NCI-H446 treated with DMSO at 0.1 percent for 48 hours (cell line): ENCODE results near the gene PTPRR.
"Not testable (repeated sequence)": the region's sequence is repeated elsewhere in the genome, so short reads cannot be mapped to it uniquely, and the experiment has no call there.

Source experiments
- DNase-seq: peaks from one replicate; lab custom pipeline; 2025; lab: John Stamatoyannopoulos, UW

PTPRR gene

GRCh38 chr12:70747445-70748260 lies 172.9 kb downstream of the PTPRR start:
- DNase-seq: no peak

GRCh38 chr12:70745048-70745447 lies 175.5 kb downstream of the PTPRR start:
- DNase-seq: no peak

- no peak for DNase-seq
Measured at GRCh38 chr12:70744178-70744577, 176.4 kb downstream of the PTPRR start.

GRCh38 chr12:70741256-70741655 lies 179.3 kb downstream of the PTPRR start:
- DNase-seq: no peak

- DNase-seq: no peak
Measured at GRCh38 chr12:70739756-70740155, 180.8 kb downstream of the PTPRR start.

- DNase-seq: no peak
Measured at GRCh38 chr12:70736351-70737133, 184.0 kb downstream of the PTPRR start.

GRCh38 chr12:70735197-70735596 lies 185.3 kb downstream of the PTPRR start:
- DNase-seq: not testable (repeated sequence)

GRCh38 chr12:70733385-70733784 lies 187.2 kb downstream of the PTPRR start:
- DNase-seq: peak; percentile 27

GRCh38 chr12:70732287-70732686 lies 188.3 kb downstream of the PTPRR start:
- no peak for DNase-seq

GRCh38 chr12:70730675-70731180 lies 189.8 kb downstream of the PTPRR start:
- DNase-seq: no peak

GRCh38 chr12:70724444-70724843 lies 196.1 kb downstream of the PTPRR start:
- DNase-seq: no peak

- DNase-seq: no peak
Measured at GRCh38 chr12:70722584-70723343, 197.8 kb downstream of the PTPRR start.

GRCh38 chr12:70721656-70722357 lies 198.7 kb downstream of the PTPRR start:
- DNase-seq: no peak

- no peak for DNase-seq
Measured at GRCh38 chr12:70721216-70721615, 199.3 kb downstream of the PTPRR start.

GRCh38 chr12:70719672-70720420 lies 200.7 kb downstream of the PTPRR start:
- no peak for DNase-seq

- no peak for DNase-seq
Measured at GRCh38 chr12:70719071-70719470, 201.5 kb downstream of the PTPRR start.

- DNase-seq: no peak
Measured at GRCh38 chr12:70711831-70712230, 208.7 kb downstream of the PTPRR start.

GRCh38 chr12:70709022-70709421 lies 211.5 kb downstream of the PTPRR start:
- DNase-seq: no peak

- no peak for DNase-seq
Measured at GRCh38 chr12:70706611-70707010, 213.9 kb downstream of the PTPRR start.

GRCh38 chr12:70698345-70698744 lies 222.2 kb downstream of the PTPRR start:
- DNase-seq: no peak
